ENCODE measurements around the gene KRT24. TPM values are rescaled to one million over a fixed set of nuclear protein-coding genes. Genes with fewer than 3 reads are reported as not detected.

The KRT24 gene
- total RNA-seq, 1 donor from 2014 or later: not detected

GRCh38 chr17:40738553-40738952 lies 35.0 kb upstream of the KRT24 start:
- FAIRE-seq (no peak), DNase-seq (ENCODE audit: low read depth) (no peak)
- Histone ChIP-seq H3K9me3 (ENCODE audit: insufficient read depth, low read depth, low read length) (peaks cover 7% of the 10 kb centered on the region), H3K9ac (ENCODE audit: low read length) (no peak overlapping the region), H3K36me3 (ENCODE audit: insufficient read depth, low read length) (no peaks in the 10 kb centered on the region), H3K79me2 (ENCODE audit: insufficient read depth, low read length) (no peaks in the 10 kb centered on the region), H2AFZ (ENCODE audit: low read depth, low read length) (no peak overlapping the region), H3K4me2 (ENCODE audit: low read length) (no peak overlapping the region), H3K4me1 (ENCODE audit: insufficient read depth, low read length) (no peaks in the 10 kb centered on the region), H3K27ac (ENCODE audit: low read depth, low read length) (no peak overlapping the region), H4K20me1 (ENCODE audit: insufficient read depth, low read length) (no peaks in the 10 kb centered on the region), H3K4me3 (ENCODE audit: insufficient read depth, low read depth, low read length) (no peak overlapping the region), H3K27me3 (ENCODE audit: insufficient read depth, low read length) (peaks cover 20% of the 10 kb centered on the region)
- no peak for TF ChIP-seq CTCF (IDR thresholded peaks at IDR 0.05; ENCODE audit: insufficient read depth, low read depth, low read length)
- TF ChIP-seq EZH2 (IDR thresholded peaks at IDR 0.05; ENCODE audit: insufficient read depth, low read length): no peak
- no peak overlapping the region for H3K27ac Mint-ChIP-seq (ENCODE audit: unreplicated experiment)
- no peaks in the 10 kb centered on the region for H3K36me3 Mint-ChIP-seq (ENCODE audit: low read depth, unreplicated experiment)
- H3K4me1 Mint-ChIP-seq (ENCODE audit: low read depth, unreplicated experiment): no peaks in the 10 kb centered on the region
- H3K9me3 Mint-ChIP-seq (ENCODE audit: unreplicated experiment): peaks cover 2% of the 10 kb centered on the region
- peaks cover 9% of the 10 kb centered on the region for H3K27me3 Mint-ChIP-seq (ENCODE audit: low read depth, unreplicated experiment)
- H3K4me3 Mint-ChIP-seq (ENCODE audit: unreplicated experiment): no peak overlapping the region

- Mint-ChIP-seq H3K36me3 (ENCODE audit: low read depth, unreplicated experiment) (no peaks in the 10 kb centered on the region), H3K27ac (ENCODE audit: unreplicated experiment) (no peak overlapping the region), H3K27me3 (ENCODE audit: low read depth, unreplicated experiment) (peaks cover 18% of the 10 kb centered on the region), H3K9me3 (ENCODE audit: unreplicated experiment) (no peaks in the 10 kb centered on the region), H3K4me1 (ENCODE audit: low read depth, unreplicated experiment) (no peaks in the 10 kb centered on the region), H3K4me3 (ENCODE audit: unreplicated experiment) (no peak overlapping the region)
- Histone ChIP-seq H2AFZ (ENCODE audit: low read depth, low read length) (no peak overlapping the region), H3K36me3 (ENCODE audit: insufficient read depth, low read length) (no peaks in the 10 kb centered on the region), H3K9ac (ENCODE audit: low read length) (no peak overlapping the region), H3K27me3 (ENCODE audit: insufficient read depth, low read length) (peaks cover 20% of the 10 kb centered on the region), H3K4me3 (ENCODE audit: insufficient read depth, low read depth, low read length) (no peak overlapping the region), H3K9me3 (ENCODE audit: insufficient read depth, low read depth, low read length) (peaks cover 5% of the 10 kb centered on the region), H3K27ac (ENCODE audit: low read depth, low read length) (no peak overlapping the region), H4K20me1 (ENCODE audit: insufficient read depth, low read length) (no peaks in the 10 kb centered on the region), H3K4me2 (ENCODE audit: low read length) (no peak overlapping the region), H3K79me2 (ENCODE audit: insufficient read depth, low read length) (no peaks in the 10 kb centered on the region), H3K4me1 (ENCODE audit: insufficient read depth, low read length) (no peaks in the 10 kb centered on the region)
- DNase-seq (ENCODE audit: low read depth) (no peak), FAIRE-seq (no peak)
- no peak for TF ChIP-seq EZH2 (IDR thresholded peaks at IDR 0.05; ENCODE audit: insufficient read depth, low read length)
- no peak for TF ChIP-seq CTCF (IDR thresholded peaks at IDR 0.05; ENCODE audit: insufficient read depth, low read depth, low read length)
Measured at GRCh38 chr17:40735016-40735415, 31.5 kb upstream of the KRT24 start.

GRCh38 chr17:40734018-40734417 lies 30.5 kb upstream of the KRT24 start:
- Histone ChIP-seq H3K36me3 (ENCODE audit: insufficient read depth, low read length) (no peaks in the 10 kb centered on the region), H4K20me1 (ENCODE audit: insufficient read depth, low read length) (no peaks in the 10 kb centered on the region), H3K4me1 (ENCODE audit: insufficient read depth, low read length) (no peaks in the 10 kb centered on the region), H2AFZ (ENCODE audit: low read depth, low read length) (no peak overlapping the region), H3K79me2 (ENCODE audit: insufficient read depth, low read length) (no peaks in the 10 kb centered on the region), H3K27ac (ENCODE audit: low read depth, low read length) (no peak overlapping the region), H3K9ac (ENCODE audit: low read length) (no peak overlapping the region), H3K4me2 (ENCODE audit: low read length) (no peak overlapping the region), H3K4me3 (ENCODE audit: insufficient read depth, low read depth, low read length) (no peak overlapping the region), H3K9me3 (ENCODE audit: insufficient read depth, low read depth, low read length) (peaks cover 5% of the 10 kb centered on the region), H3K27me3 (ENCODE audit: insufficient read depth, low read length) (peaks cover 17% of the 10 kb centered on the region)
- FAIRE-seq: no peak
- Mint-ChIP-seq H3K36me3 (ENCODE audit: low read depth, unreplicated experiment) (no peaks in the 10 kb centered on the region), H3K4me3 (ENCODE audit: unreplicated experiment) (no peak overlapping the region), H3K27ac (ENCODE audit: unreplicated experiment) (no peak overlapping the region), H3K27me3 (ENCODE audit: low read depth, unreplicated experiment) (peaks cover 14% of the 10 kb centered on the region), H3K4me1 (ENCODE audit: low read depth, unreplicated experiment) (no peaks in the 10 kb centered on the region), H3K9me3 (ENCODE audit: unreplicated experiment) (no peaks in the 10 kb centered on the region)
- TF ChIP-seq CTCF (IDR thresholded peaks at IDR 0.05; ENCODE audit: insufficient read depth, low read depth, low read length): no peak
- TF ChIP-seq EZH2 (IDR thresholded peaks at IDR 0.05; ENCODE audit: insufficient read depth, low read length): no peak
- no peak for DNase-seq (ENCODE audit: low read depth)

Data from astrocyte (in vitro differentiated cells and primary cell).